Measurements from ENCODE around the gene CEP85L.

GRCh38 chr6:118544105-118544504 is 107.3 kb downstream of the CEP85L start:
- TF ChIP-seq CTCF (conservative IDR thresholded peaks at IDR 0.05; ENCODE audit: low read depth, low read length) (no peak), POLR2A (IDR thresholded peaks at IDR 0.05; ENCODE audit: low read depth, low read length) (no peak), MAFK (IDR thresholded peaks at IDR 0.05; ENCODE audit: low read depth, low read length) (no peak)
